Neural crest cell (in vitro differentiated cells): ENCODE results near the gene TLCD5. TPM values are rescaled to one million over a fixed set of nuclear protein-coding genes. Genes with fewer than 3 reads are reported as not detected.

Experiments
- DNase-seq: peaks from one replicate; pipeline ENCODE4 v3.0.0; 2021; ENCODE audit warnings: low read depth, mixed read lengths, low spot score
- H3K27ac Mint-ChIP-seq: one replicate; pipeline ENCODE4 v1.8.0; 2021; ENCODE audit warnings: mild to moderate bottlenecking, mixed read lengths; ENCODE audit not compliant: unreplicated experiment
- H3K27me3 Mint-ChIP-seq: 2 replicates; pipeline ENCODE4 v1.8.0; 2021; ENCODE audit warnings: low read depth, mild to moderate bottlenecking, mixed read lengths
- H3K36me3 Mint-ChIP-seq: 2 replicates; pipeline ENCODE4 v1.8.0; 2021; ENCODE audit warnings: low read depth, mild to moderate bottlenecking, mixed read lengths
- H3K4me1 Mint-ChIP-seq: 2 replicates; pipeline ENCODE4 v1.8.0; 2021; ENCODE audit warnings: mixed read lengths
- H3K4me3 Mint-ChIP-seq: one replicate; pipeline ENCODE4 v1.8.0; 2021; ENCODE audit warnings: mild to moderate bottlenecking, mixed read lengths
- H3K9me3 Mint-ChIP-seq: 2 replicates; pipeline ENCODE4 v1.8.0; 2021; ENCODE audit warnings: mixed read lengths
- long read RNA-seq: library from polyadenylated mRNA; unstranded; transcript quantifications from one replicate; pipeline ENCODE4 v2.0.0, GENCODE V29; 2020
- total RNA-seq: library from RNA; stranded (reverse); gene quantifications from 2 replicates; pipeline ENCODE4 v1.2.1, GENCODE V29; 2021
- TF ChIP-seq, protein P1 (sequence below): fragments of 200-600 bp; sonication (generic); conservative IDR thresholded peaks from 2 replicates; pipeline ENCODE4 v1.5.0; 2021; ENCODE audit warnings: antibody characterized with exemption, mild to moderate bottlenecking

Gene TLCD5
- 16.7 and 16.8 TPM in 2 replicates for total RNA-seq
- long read RNA-seq, full-length matches to known transcripts: 14 of 21 reads
- long read RNA-seq, partial matches to known transcripts: 1 of 21 reads
- long read RNA-seq, other reads (novel, unspliced or antisense): 6 of 21 reads

- TF ChIP-seq, protein P1, sequence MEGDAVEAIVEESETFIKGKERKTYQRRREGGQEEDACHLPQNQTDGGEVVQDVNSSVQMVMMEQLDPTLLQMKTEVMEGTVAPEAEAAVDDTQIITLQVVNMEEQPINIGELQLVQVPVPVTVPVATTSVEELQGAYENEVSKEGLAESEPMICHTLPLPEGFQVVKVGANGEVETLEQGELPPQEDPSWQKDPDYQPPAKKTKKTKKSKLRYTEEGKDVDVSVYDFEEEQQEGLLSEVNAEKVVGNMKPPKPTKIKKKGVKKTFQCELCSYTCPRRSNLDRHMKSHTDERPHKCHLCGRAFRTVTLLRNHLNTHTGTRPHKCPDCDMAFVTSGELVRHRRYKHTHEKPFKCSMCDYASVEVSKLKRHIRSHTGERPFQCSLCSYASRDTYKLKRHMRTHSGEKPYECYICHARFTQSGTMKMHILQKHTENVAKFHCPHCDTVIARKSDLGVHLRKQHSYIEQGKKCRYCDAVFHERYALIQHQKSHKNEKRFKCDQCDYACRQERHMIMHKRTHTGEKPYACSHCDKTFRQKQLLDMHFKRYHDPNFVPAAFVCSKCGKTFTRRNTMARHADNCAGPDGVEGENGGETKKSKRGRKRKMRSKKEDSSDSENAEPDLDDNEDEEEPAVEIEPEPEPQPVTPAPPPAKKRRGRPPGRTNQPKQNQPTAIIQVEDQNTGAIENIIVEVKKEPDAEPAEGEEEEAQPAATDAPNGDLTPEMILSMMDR: peak; percentile 24
- Mint-ChIP-seq H3K27me3 (no peaks in the 10 kb centered on the region), H3K4me1 (peaks cover 31% of the 10 kb centered on the region), H3K27ac (peak within 1 kb of the TSS; percentile 17), H3K4me3 (peak within 1 kb of the TSS; percentile 94), H3K9me3 (no peaks in the 10 kb centered on the region), H3K36me3 (peaks cover 2% of the 10 kb centered on the region)
- DNase-seq: peak; percentile 75
Measured at GRCh38 chr11:120324932-120325810, at the start of gene TLCD5. TSS of gene TLCD5 (plus strand) at chr11:120325299. CDS start at chr11:120327442, 2,143 bp downstream.

- no peak overlapping the region for H3K4me3 Mint-ChIP-seq
- no peak overlapping the region for H3K27ac Mint-ChIP-seq
- TF ChIP-seq, protein P1: no peak
- no peaks in the 10 kb centered on the region for H3K36me3 Mint-ChIP-seq
- peaks cover 8% of the 10 kb centered on the region for H3K4me1 Mint-ChIP-seq
- DNase-seq: no peak
- H3K9me3 Mint-ChIP-seq: no peaks in the 10 kb centered on the region
- H3K27me3 Mint-ChIP-seq: peaks cover 4% of the 10 kb centered on the region
Measured at GRCh38 chr11:120279502-120279901, 45.6 kb upstream of the TLCD5 start.

DNA sequence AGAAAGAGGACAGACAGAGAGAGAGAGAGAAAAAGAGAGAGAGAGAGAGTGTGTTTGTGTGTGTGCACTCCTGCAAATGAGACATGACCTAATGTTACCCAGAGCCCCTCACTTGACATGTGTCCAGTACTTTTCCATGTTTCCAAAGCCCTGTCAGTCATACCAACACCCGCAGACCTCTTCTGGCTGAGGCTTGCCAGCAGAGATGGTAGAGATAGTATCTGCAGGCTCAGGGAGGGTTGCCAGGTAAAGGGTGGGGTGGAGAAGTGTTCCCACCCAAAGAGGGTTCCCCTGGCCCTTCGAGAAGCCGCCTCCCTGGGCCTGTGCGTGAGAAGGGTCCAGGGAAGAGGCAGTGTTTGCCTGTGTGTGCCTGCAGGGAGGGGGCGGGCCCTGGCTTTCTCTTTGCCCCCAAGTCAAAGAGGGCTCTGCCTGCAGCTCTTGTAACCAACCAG is 44.5 kb upstream of the TLCD5 start:
- Mint-ChIP-seq H3K4me1 (peaks cover 8% of the 10 kb centered on the region), H3K27me3 (no peaks in the 10 kb centered on the region), H3K4me3 (no peak overlapping the region), H3K9me3 (no peaks in the 10 kb centered on the region), H3K36me3 (no peaks in the 10 kb centered on the region), H3K27ac (no peak overlapping the region)
- TF ChIP-seq, protein P1: no peak
- DNase-seq: no peak

- Mint-ChIP-seq H3K27ac (no peak overlapping the region), H3K4me1 (peaks cover 8% of the 10 kb centered on the region), H3K36me3 (no peaks in the 10 kb centered on the region), H3K9me3 (no peaks in the 10 kb centered on the region), H3K4me3 (no peak overlapping the region), H3K27me3 (no peaks in the 10 kb centered on the region)
- DNase-seq: no peak
- TF ChIP-seq, protein P1: no peak
Measured at GRCh38 chr11:120281143-120281795, 43.8 kb upstream of the TLCD5 start.

- TF ChIP-seq, protein P1: no peak
Measured at GRCh38 chr11:120283124-120283523, 42.0 kb upstream of the TLCD5 start.

More at GRCh38 chr11:120283124-120283523, 42.0 kb upstream of the TLCD5 start:
- Mint-ChIP-seq H3K27me3 (no peaks in the 10 kb centered on the region), H3K36me3 (no peaks in the 10 kb centered on the region), H3K9me3 (no peaks in the 10 kb centered on the region), H3K27ac (no peak overlapping the region), H3K4me3 (no peak overlapping the region), H3K4me1 (peaks cover 8% of the 10 kb centered on the region)
- no peak for DNase-seq
